GM21447 (cell line): ENCODE results near the gene SBDS.
A peak's percentile ranks its signal among the peaks of the same experiment; 100 is the strongest.
"Not testable (repeated sequence)": the region's sequence is repeated elsewhere in the genome, so short reads cannot be mapped to it uniquely, and the experiment has no call there.

Source experiments
- ATAC-seq: cut with Tn5 transposase; IDR thresholded peaks from one replicate; pipeline ENCODE4 v1.9.1; 2021; ENCODE audit not compliant: unreplicated experiment

The SBDS gene

DNA sequence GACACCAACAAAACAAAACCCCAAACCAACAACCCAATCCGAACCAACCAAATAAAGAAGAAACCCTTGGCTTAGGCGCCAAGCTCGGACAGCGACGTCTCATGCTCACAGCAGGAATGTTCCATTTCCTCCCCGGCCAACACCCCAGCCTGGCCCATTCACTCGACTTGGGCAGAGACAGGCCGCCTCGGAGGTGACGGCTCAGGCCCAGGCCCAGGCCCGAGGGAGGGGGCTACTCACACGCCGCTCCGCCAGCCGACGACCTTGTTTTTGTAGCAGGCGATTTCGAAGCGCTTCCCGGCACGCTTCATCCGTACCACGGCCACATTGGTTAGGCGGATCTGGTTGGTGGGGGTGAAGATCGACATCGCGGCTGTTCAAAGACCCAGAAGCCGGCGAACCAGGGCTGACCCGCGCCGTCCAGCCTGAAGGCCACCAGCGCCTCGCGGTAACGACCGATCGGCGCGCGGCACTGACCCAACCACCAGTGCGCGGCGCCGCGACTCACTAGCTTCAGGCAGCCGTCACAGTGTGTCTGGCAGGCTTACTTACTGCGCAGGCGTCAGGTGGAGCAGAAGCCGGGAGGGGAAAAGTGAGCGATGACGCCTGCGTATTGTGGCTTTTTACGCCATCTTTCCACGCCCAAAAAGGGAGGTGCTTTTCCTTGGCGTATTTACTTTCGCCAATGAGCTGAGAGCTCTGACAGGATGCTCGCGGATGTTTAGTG, at the start of gene SBDS:
TSS of gene SBDS (minus strand) at position 537 of the 727 bp plus-strand sequence. CDS start at position 368, 169 bp downstream.
- ATAC-seq = peak; percentile 56

DNA sequence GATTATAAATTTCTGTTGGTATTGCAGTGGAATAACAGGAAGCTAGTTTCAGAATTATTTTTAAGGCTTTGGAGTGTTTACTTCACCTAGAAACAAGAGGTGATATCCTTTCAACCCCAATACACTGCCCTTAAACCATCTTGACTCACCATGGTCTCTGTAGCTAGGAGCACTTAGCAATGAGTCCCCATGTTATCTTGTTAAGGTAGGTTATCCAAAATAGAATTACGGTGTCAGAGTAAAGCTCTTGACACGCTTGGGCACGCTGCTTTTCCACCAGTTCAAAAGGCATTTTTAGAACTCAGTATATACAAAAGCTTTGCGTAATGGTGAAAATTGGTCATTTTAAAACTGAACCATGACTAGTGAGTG, 48.2 kb upstream of the SBDS start:
- ATAC-seq = not testable (repeated sequence)

DNA sequence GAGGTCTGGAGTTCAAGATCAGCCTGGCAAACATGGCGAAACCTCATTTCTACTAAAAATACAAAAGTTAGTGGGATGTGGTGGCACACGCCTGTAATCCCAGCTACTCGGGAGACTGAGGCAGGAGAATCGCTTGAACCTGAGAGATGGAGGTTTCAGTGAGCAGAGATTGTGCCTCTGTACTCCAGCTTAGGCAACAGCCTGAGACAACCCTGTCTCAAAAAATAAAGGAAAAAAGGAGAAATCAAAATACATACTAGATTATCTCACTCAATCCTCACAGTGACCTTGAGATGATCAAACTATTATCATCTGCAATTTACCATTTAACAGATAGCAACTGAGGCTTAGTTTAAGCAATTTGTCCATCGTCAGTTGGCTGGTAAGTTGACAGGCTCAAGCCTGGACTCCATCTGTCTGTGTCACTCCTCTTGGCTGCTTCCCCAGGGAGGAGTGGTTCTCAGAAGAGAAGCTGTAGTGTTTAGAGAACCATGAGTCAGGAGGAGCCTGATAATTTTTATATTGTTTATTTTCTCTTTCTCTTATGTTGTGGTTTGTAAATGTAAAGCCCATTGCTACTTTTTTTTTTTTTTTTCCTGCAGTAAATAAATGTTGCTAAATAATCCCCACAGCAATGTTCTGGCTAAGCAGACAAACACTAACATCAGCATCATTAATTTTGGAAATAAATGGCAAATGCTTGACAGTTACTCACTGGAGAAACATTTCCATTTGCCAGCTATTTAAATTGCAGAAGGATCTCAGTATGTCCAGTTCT, 47.6 kb upstream of the SBDS start:
- not testable (repeated sequence) for ATAC-seq

DNA sequence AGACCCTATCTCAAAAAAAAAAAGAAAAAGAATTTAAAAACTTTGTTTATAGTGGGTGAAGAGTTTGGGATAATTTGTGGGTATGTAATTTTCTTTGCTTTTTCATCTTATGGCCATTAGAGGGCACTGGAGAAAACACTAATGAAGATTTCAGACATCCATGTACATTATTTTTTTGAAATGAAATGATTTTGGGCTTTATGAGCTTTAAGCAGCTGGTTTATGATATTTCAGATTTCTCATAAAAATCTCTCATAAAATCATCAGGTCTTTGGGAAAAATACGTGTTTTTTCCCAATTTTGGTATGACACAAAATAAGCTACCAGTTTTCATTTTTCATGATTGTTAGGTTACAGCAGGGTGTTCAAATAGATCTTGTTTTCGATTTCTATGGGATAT, 45.4 kb upstream of the SBDS start:
- ATAC-seq = not testable (repeated sequence)

DNA sequence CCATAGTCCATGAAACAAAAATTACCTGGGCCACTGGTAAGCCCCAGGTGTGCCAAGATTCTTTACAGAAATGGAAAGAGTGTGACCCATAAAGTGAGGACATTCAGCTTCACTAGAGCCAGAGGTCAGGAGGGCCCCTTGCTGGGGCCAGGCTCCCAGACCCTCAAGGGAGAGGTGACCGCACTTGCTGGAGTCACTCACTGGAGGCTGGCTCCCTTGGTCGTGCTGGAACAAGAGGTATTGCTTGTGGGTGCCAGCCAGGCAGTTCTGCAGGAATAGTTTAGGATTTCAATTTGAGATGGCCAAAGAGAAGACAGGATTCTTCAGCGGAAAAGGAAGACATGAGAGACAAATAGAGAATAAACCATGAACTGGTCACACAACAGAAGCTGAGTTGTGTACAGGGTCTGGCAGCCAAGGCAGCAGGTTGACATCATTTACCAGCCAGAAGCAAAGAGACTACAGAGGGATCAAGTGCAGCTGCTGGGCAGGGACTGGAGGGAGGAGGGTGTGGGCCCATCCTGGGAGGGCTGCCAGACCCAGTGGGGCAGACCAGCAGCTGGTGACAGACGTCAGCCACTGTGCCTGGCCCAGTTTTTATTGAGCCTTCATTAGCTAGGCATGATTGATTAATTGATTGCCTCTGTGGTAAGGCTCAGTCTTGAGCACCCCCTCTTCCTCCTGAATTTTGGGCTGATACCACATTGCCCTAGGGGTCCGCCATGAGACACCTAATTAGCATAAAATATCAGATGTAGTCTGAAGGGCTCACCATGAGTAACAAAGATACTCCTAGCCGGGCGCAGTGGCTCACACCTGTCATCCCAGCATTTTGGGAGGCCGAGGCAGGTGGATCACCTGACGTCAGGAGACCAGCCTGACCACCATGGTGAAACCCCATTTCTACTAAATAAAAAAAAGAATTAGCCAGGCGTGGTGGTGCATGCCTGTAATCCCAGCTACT, 41.3 kb upstream of the SBDS start:
- not testable (repeated sequence) for ATAC-seq

DNA sequence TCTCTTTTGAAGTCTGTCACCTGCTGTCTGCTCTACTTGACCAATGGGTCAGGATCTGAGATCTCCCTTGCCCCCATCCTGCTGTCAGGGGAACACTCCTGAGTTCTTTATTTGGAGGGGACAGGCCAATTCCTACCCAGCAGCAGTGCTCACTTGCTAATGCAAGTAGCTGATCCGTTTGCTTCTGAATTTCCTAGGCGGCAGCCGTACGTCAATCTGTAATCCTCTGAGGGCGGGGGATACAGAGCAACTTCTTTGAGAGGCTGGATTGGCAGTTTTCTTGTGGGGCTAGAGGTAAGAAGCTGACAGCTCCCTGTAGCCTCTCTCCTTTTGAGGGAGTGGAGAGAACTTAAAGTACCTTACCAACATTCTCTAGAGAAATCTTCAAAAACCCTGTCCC, 37.9 kb upstream of the SBDS start:
- no peak for ATAC-seq

DNA sequence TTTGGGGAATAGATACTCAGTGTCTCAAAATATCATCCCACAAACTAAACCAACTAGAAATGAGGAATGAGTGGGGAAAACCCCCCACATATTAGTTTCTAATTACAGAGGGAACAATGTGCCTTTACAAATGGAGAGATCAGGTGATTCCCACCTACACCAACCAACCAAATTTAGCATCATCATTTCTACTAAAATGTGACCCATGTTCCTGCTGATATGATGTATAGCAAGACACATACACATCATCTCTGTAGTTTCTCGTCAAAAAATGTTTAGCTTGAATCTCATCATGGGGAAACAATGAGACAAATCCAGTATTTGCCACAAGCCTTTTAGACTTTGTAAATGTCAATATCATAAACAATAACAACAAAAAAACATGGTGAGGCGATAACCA, 36.3 kb upstream of the SBDS start:
- ATAC-seq = not testable (repeated sequence)

DNA sequence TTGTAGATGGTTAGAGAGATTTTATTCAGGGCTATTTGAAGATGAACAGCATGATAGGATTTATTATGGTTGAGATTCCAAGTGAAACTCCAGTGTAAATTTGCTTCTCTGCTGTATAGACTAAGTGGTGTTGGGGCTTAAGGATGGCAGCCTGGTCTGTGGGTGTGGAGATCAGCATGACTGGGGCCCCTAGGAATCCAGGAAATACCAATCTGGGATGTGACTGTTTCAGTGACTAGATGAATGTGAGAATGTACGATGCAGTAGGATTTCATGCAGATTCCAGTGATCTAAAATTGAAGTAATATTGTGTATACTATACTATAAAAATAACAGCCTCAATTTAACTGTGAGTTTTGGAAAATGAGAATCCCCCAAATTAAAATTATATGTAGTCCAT, 30.1 kb upstream of the SBDS start:
- ATAC-seq = not testable (repeated sequence)

DNA sequence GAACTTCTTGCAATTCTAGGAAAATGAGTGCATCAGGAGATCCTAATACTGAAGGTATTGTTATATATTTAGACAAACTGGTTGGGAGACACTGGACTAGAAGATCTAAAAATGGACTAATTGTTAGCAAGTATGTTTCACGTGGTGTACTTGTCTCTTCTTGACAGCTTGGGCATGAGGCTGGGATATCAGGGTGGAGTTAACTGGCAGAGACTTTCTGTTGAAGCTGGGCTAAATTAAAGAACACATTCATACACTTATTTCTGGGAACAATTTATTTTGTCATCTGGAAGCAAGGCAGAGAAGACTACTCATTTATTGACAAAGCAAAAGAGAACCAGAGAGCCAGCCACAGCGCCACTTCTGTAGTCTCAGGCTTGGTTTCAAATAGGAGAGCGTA, 27.1 kb upstream of the SBDS start:
- ATAC-seq = no peak

DNA sequence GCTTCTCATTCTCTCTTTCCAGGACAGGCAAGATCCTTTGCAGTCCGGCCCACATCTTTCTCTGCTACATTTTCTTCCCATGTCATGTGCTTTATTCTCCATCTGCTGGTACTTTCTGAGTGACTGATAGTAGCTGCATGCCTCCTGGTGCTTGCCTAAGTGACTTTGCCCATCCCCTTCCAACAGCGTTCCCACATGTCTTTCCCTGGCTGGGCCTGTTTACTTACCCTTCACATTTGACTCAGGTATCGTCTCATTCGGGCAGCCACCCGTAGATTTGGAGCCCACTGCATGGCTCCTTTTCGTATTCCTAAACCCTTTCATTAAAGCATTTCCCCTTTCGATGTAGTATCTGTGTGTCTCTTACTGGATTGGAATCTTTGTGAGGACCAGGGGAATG, 25.9 kb upstream of the SBDS start:
- no peak for ATAC-seq

DNA sequence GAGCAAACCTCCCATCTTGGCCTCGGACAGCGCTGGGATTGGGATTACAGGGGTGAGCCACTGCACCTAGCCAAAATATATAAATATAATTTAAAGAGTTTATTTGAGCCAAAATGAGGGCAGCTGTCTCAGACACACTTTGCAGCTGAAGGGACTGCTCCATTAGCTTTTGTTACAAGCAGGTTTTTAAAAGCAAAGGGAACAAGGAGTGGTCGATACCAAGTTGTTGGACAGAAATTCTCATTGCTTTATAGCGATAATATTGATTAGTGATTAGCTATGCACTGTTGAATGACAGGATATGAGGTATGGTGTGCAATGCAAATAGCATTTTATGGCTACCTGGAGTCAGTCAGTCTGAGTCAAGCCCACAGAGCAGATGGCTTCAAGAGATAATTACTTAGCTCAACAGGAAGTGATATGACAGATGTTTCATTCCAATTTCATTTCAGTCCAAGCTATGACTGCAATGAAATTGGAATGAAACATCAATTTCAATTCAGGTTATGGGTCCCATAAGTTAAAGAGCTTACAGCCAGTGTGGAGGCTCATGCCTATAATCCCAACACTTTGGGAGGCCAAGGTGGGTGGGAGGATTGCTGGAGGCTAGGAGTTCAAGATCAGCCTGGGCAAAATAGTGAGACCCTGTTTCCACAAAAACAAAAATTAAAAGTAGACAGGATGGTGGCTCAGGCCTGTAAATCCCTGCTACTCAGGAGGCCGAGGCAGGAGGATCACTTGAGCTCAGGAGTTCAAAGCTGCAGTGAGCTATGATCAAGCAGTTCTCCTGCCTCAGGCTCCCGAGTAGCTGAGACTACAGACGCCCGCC, 24.4 kb upstream of the SBDS start:
- no peak for ATAC-seq

DNA sequence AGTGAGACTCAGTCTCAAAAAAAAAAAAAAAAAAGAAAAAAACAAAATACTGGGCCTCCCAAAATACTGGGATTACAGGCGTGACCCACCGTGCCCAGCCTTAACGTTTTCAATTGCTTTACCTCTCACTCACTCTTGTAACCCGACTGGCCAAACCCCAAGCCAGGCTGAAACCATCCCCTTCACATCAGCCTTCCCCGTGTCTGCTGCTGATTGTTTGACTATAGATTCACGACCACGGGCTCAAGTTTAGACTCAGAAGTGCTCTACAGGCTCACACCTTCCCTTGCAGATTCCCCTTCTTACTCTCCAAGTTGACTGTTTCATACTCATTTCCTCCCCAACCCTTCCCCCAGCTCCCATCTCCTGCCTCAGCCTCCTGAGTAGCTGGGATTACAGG, 23.6 kb upstream of the SBDS start:
- no peak for ATAC-seq

DNA sequence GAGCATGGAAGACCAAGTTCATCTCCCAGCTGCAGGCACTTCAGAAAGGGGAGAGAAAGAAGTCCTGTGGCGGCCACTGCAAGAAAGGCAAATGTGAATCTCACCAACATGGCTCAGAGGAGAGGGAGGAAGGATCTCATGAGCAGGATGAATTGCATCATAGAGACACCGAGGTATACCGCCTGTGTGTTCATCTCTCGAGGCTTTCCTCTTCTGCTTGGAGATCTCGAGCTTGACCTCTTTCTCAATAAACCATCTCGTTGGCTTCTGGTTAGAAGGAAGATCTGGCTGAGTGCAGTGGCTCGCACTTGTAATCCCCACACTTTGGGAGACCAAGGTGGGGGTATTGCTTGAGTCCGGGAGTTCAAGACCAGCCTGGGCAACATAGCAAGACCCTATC, 22.6 kb upstream of the SBDS start:
- not testable (repeated sequence) for ATAC-seq

DNA sequence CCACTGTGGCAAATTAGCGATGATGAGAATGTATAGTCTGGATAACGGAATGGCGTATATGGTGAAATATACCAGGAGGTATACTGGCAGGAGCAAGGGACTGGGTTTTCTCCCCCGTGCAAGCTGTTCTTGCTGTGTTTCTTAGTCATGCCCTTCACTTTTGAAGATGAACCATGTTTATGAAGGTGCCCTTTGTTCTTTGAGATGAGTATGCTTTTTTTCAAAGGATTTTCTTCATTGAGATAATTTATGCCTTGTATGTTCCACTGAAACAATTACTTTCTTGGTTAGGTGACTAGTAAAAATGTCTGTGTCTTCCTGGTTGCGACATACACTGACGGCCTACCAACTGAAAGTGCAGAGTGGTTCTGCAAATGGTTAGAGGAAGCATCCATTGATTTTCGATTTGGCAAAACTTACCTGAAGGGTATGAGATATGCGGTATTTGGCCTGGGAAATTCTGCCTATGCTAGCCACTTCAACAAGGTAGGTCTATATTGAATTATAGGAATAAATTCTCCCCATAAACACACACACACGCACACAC, 18.8 kb upstream of the SBDS start:
- not testable (repeated sequence) for ATAC-seq

DNA sequence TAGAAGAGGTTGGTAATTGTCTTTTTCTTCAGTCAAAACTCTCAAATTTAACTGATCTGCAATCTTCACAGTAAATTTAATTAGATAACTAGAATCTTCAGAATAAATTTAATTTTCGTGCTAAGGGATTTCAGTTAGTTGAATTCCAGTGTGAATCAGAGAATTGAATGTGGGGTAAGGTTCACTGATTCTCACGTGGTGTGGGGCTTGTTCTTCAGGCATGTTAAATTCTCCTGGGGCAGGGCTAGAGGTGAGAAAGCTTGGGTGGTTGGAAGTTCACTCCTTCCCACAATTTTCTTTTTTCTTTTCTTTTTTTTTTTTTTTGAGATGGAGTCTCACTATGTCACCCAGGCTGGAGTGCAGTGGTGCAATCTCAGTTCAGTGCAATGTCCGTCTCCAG, 14.3 kb upstream of the SBDS start:
- ATAC-seq = not testable (repeated sequence)

DNA sequence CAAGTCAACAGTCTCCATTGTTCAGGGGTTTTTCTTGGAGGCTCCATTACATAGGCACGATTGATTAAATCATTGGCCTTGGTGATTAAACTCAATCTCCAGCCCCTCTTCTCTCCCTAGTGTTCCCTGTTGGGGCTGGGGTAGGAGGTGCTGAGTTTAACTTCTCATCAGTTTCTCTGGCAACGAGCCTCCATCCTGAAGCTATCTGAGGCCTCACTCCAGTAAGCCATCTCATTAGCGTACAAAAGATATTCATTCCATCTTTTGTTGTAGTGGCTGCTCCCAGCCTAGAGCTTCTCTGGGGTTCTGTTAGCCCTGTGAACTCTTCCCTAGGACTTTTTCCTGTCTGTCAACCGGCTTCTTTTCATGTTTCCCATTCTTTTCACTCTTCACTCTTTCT, 12.9 kb upstream of the SBDS start:
- no peak for ATAC-seq

DNA sequence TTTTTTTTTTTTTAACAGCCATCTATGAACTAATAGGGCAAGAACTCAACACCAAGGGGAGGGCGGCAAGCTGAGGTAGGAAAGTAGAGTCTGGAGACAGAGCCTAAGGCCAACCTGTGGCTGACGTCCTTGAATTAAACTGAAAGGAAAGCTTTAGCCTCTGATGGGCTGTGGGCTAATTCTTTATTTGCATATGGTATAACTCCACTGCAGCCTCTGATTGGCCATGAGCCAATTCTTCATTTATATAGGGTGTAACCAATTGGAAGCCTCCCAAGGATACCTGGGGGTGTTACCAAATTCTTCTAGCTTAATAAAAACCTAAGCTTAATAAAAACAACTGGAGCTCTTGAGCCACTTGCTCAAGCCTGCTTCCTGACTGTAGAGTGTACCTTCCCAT, 11.6 kb upstream of the SBDS start:
- no peak for ATAC-seq

DNA sequence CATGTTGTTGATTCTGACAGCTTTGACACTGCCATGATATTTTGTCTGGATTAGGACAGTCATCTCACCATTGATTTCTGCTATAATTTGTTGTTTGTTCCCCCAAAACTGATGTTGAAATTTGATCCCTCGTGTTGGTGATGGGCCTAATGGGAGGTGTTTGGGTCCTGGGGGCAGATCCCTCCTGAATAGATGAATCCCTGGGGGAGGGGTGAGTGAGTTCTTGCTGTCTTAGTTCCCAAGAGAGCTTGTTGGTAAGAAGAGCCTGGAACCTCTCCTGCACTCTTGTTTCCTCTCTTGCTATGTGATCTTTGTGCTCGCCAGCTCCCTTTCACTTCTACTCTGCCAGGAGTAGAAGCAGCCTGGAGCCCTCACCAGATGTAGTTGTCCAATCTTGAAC, 8.8 kb upstream of the SBDS start:
- ATAC-seq = not testable (repeated sequence)

DNA sequence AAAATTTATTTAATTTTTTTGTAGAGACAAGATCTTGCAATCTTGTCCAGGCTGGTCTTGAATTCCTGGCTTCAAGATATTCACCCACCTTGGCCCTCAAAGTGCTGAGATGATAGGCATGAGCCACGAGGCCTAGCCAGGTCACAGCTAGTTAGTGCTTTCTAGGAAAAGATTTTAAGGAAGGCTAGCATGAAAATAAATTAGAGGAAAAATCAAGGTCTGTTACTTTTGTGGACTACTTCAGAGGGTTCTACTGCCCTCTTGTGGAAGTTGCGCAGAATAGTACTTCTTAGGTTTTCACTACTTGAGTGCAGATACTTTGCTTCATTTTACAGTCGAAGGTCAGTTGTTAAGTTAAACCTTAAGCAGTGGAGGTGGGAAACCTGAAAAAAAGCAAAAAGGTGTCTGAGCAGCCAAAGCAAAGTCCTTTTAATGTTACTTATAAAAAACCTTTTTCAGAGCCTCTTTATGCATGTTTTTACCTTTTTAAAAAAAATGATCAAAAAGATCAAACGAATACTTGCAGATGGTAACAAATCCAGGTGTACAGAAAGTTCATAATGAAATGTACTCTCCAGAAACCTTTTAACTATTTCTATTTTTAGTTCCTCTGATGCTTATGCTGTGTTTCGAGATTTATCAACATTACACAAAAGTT, 5.3 kb upstream of the SBDS start:
- not testable (repeated sequence) for ATAC-seq
